ENCODE results near the gene LNPEP. TPM values are rescaled to one million over a fixed set of nuclear protein-coding genes. Genes with fewer than 3 reads are reported as not detected.
"Not testable (repeated sequence)": the region's sequence is repeated elsewhere in the genome, so short reads cannot be mapped to it uniquely, and the experiment has no call there.

Gene LNPEP
- total and polyA plus RNA-seq, 4 donors: 4.6 to 78.9 (median 19.0) TPM

DNA sequence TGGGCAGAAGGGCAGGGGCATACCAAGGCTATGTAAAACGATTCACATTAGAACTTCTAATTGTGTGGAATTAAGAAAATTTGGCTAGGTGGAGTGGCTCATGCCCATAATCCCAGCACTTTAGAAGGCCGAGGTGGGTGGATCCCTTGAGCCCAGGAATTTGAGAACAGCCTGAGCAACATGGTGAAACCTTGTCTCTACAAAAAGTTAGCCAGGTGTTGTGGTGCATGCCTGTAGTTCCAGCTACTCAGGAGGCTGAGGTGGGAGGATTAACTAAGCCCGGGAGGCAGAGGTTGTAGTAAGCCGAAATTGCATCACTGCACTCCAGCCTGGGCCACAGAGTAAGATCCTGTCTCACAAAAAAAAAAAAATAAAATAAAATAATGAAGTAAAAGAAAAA is 141.4 kb downstream of the LNPEP start:
- Histone ChIP-seq H3K9me3 (ENCODE audit: control insufficient read depth in 4 of 4, insufficient read depth in 3 of 4, low read length in 3 of 4) (no peaks in the 10 kb centered on the region), H3K4me1 (ENCODE audit: control insufficient read depth in 5 of 5, insufficient read depth in 5 of 5, low read length in 5 of 5) (peaks cover 0 to 8% (median 0%) of the 10 kb centered on the region in 5 donors), H3K27me3 (ENCODE audit: control insufficient read depth in 3 of 3, insufficient read depth in 3 of 3, low read length in 2 of 3) (no peaks in the 10 kb centered on the region), H3K4me3 (no peak overlapping the region), H3K27ac (ENCODE audit: low read depth in 1 of 2, low read length in 1 of 2) (no peak overlapping the region), H3K9ac (ENCODE audit: insufficient read depth in 1 of 2, low read length in 2 of 2) (no peak overlapping the region), H3K36me3 (ENCODE audit: control insufficient read depth in 4 of 4, insufficient read depth in 4 of 4, low read length in 4 of 4) (no peaks in the 10 kb centered on the region)
- ATAC-seq (ENCODE audit: insufficient read depth, low FRiP score) (no peak), DNase-seq (no peak)
- TF ChIP-seq, protein P1, sequence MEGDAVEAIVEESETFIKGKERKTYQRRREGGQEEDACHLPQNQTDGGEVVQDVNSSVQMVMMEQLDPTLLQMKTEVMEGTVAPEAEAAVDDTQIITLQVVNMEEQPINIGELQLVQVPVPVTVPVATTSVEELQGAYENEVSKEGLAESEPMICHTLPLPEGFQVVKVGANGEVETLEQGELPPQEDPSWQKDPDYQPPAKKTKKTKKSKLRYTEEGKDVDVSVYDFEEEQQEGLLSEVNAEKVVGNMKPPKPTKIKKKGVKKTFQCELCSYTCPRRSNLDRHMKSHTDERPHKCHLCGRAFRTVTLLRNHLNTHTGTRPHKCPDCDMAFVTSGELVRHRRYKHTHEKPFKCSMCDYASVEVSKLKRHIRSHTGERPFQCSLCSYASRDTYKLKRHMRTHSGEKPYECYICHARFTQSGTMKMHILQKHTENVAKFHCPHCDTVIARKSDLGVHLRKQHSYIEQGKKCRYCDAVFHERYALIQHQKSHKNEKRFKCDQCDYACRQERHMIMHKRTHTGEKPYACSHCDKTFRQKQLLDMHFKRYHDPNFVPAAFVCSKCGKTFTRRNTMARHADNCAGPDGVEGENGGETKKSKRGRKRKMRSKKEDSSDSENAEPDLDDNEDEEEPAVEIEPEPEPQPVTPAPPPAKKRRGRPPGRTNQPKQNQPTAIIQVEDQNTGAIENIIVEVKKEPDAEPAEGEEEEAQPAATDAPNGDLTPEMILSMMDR (IDR thresholded peaks at IDR 0.05; ENCODE audit: control extremely low read depth, extremely low read depth): no peak
- WGBS, 2 donors: 88 to 91% methylated on average over 4 of the region's 4 CpGs

DNA sequence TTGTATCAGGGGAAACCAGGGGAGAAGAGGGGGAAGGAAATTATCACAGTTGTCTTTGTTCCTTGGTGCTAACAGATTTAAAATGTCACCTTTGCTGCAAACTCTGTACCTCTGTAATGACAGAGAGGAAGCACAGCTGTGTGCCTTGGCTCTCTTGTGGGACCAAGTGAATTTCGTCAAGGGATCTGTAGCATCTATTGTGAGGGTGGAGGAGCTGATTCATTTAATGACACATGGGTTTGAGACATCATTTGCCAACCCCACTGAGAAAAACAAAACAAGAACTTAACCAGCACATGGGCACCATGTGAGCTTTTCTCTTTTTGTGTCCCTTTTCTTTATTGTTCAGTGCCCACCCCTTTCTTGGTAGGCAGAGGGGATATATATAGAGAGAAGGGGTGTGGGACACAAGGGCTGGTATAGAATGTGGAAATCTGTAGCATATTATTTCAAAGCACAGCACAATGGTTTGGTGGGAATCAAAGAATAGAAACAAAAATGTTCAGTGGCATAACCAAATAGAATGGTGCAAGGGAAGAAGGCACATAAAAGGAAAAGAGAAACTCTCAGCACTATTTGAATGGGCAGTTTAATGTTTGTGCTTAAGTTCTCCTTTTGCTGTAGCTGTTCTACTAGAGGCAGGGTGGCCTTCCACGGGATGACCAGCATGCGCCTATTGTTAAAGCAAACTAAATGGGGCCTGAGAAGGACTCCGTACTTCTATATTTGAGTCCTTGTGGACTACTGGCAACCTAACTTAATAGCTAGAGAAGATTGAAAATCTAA is 143.3 kb downstream of the LNPEP start:
- no peak overlapping the region for H3K9ac ChIP-seq (ENCODE audit: insufficient read depth in 1 of 2, low read length in 2 of 2)
- TF ChIP-seq, protein P1 (IDR thresholded peaks at IDR 0.05; ENCODE audit: control extremely low read depth, extremely low read depth): no peak
- ATAC-seq (ENCODE audit: insufficient read depth, low FRiP score) (no peak), DNase-seq (peak in 1 of 3 donors; percentile 11)
- peaks cover 0 to 8% (median 0%) of the 10 kb centered on the region in 5 donors for H3K4me1 ChIP-seq (ENCODE audit: control insufficient read depth in 5 of 5, insufficient read depth in 5 of 5, low read length in 5 of 5)
- H3K4me3 ChIP-seq: no peak overlapping the region
- no peaks in the 10 kb centered on the region for H3K9me3 ChIP-seq (ENCODE audit: control insufficient read depth in 4 of 4, insufficient read depth in 3 of 4, low read length in 3 of 4)
- H3K27me3 ChIP-seq (ENCODE audit: control insufficient read depth in 3 of 3, insufficient read depth in 3 of 3, low read length in 2 of 3): no peaks in the 10 kb centered on the region
- no peaks in the 10 kb centered on the region for H3K36me3 ChIP-seq (ENCODE audit: control insufficient read depth in 4 of 4, insufficient read depth in 4 of 4, low read length in 4 of 4)
- H3K27ac ChIP-seq (ENCODE audit: low read depth in 1 of 2, low read length in 1 of 2): no peak overlapping the region
- WGBS, 2 donors: 75 to 86% methylated on average over 4 of the region's 4 CpGs

DNA sequence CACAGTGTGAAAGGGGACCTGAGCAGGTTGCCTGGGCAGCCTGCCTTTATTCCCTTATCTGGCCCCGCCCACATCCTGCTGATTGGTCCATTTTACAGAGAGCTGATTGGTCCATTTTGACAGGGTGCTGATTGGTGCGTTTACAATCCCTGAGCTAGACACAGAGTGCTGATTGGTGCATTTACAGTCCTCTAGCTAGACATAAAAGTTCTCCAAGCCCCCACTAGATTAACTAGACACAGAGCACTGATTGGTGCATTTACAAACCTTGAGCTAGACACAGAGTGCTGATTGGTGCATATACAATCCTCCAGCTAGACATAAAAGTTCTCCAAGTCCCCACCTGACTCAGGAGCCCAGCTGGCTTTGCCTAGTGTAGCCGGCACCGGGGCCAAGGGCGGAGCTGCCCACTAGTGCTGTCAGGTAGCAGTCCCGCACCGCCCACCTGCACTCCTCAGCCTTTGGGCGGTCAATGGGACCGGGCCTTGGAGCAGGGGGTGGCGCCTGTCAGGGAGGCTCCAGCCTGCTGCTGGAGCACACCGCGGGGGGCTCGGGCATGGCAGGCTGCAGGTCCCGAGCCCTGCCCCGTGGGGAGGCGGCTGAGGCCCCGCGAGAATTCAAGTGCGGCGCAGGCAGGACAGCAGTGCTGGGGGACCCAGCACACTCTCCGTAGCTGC is 149.0 kb downstream of the LNPEP start:
- not testable (repeated sequence) for H3K27me3 ChIP-seq (ENCODE audit: control insufficient read depth in 3 of 3, insufficient read depth in 3 of 3, low read length in 2 of 3); DNase-seq; H3K4me3 ChIP-seq; H3K27ac ChIP-seq (ENCODE audit: low read depth in 1 of 2, low read length in 1 of 2); H3K36me3 ChIP-seq (ENCODE audit: control insufficient read depth in 4 of 4, insufficient read depth in 4 of 4, low read length in 4 of 4); ATAC-seq (ENCODE audit: insufficient read depth, low FRiP score); H3K9ac ChIP-seq (ENCODE audit: insufficient read depth in 1 of 2, low read length in 2 of 2); H3K9me3 ChIP-seq (ENCODE audit: control insufficient read depth in 4 of 4, insufficient read depth in 3 of 4, low read length in 3 of 4)
- 95 to 97% methylated on average over 21 of the region's 21 CpGs for WGBS, 2 donors
- peaks cover 0 to 18% (median 0%) of the 10 kb centered on the region in 5 donors for H3K4me1 ChIP-seq (ENCODE audit: control insufficient read depth in 5 of 5, insufficient read depth in 5 of 5, low read length in 5 of 5)

DNA sequence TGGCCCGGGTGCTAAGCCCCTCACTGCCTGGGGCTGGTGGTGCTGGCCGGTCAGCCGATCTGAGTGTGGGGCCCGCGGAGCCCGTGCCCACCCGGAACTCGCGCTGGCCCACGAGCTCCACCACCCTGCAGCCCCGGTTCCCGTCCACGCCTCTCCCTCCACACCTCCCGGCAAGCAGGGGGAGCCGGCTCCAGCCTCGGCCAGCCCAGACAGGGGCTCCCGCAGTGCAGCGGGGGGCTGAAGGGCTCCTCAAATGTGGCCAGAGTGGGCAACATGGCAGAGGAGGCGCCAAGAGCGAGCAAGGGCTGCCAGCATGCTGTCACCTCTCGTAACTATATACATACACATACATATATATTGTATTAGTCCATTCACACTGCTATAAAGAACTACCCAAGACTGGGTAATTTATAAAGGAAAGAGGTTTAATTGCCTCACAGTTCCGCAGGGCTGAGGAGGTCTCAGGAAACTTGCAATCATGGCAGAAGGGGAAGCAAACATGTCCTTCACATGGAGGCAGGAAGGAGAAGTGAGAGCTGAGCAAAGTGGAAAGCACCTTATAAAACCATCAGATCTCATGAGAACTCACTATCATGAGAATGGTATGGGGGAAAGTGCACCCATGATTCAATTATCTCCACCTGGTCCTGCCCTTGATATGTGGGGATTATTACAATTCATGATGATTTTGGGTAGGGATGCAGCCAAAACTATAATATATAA is 149.7 kb downstream of the LNPEP start:
- no peaks in the 10 kb centered on the region for H3K36me3 ChIP-seq (ENCODE audit: control insufficient read depth in 4 of 4, insufficient read depth in 4 of 4, low read length in 4 of 4)
- DNase-seq (no peak), ATAC-seq (ENCODE audit: insufficient read depth, low FRiP score) (no peak)
- no peak overlapping the region for H3K4me3 ChIP-seq
- no peaks in the 10 kb centered on the region for H3K9me3 ChIP-seq (ENCODE audit: control insufficient read depth in 4 of 4, insufficient read depth in 3 of 4, low read length in 3 of 4)
- TF ChIP-seq, protein P1 (IDR thresholded peaks at IDR 0.05; ENCODE audit: control extremely low read depth, extremely low read depth): no peak
- 87 to 96% methylated on average over 22 of the region's 22 CpGs for WGBS, 2 donors
- no peak overlapping the region for H3K9ac ChIP-seq (ENCODE audit: insufficient read depth in 1 of 2, low read length in 2 of 2)
- H3K27me3 ChIP-seq (ENCODE audit: control insufficient read depth in 3 of 3, insufficient read depth in 3 of 3, low read length in 2 of 3): no peaks in the 10 kb centered on the region
- peaks cover 0 to 18% (median 0%) of the 10 kb centered on the region in 5 donors for H3K4me1 ChIP-seq (ENCODE audit: control insufficient read depth in 5 of 5, insufficient read depth in 5 of 5, low read length in 5 of 5)
- H3K27ac ChIP-seq (ENCODE audit: low read depth in 1 of 2, low read length in 1 of 2): no peak overlapping the region

Data from lung (tissue), 12 donors.